Measurements from ENCODE around the gene TNRC6B.
"Not testable (repeated sequence)": the region's sequence is repeated elsewhere in the genome, so short reads cannot be mapped to it uniquely, and the experiment has no call there.

TNRC6B gene

GRCh38 chr22:40177738-40178416 lies at the start of gene TNRC6B:
TSS of gene TNRC6B (plus strand) at chr22:40177925. CDS start at chr22:40178136, 211 bp downstream.
- H3K9me3 Mint-ChIP-seq: no peaks in the 10 kb centered on the region
- peak within 1 kb of the TSS; percentile 90 for H3K4me3 Mint-ChIP-seq
- DNase-seq (peak; percentile 55), ATAC-seq (peak; percentile 83)
- peaks cover 62% of the 10 kb centered on the region for H3K4me1 Mint-ChIP-seq
- no peaks in the 10 kb centered on the region for H3K27me3 Mint-ChIP-seq
- peak within 1 kb of the TSS; percentile 92 for H3K27ac Mint-ChIP-seq
- H3K36me3 Mint-ChIP-seq (ENCODE audit: low read depth): no peaks in the 10 kb centered on the region

- peak; percentile 76 for ATAC-seq
- peaks cover 14% of the 10 kb centered on the region for H3K36me3 Mint-ChIP-seq (ENCODE audit: low read depth)
- H3K27ac Mint-ChIP-seq: peak overlapping the region; percentile 73
- peak overlapping the region; percentile 22 for H3K4me3 Mint-ChIP-seq
- H3K4me1 Mint-ChIP-seq: peaks cover 17% of the 10 kb centered on the region
- H3K27me3 Mint-ChIP-seq: no peaks in the 10 kb centered on the region
- DNase-seq: no peak
- no peaks in the 10 kb centered on the region for H3K9me3 Mint-ChIP-seq
Measured at GRCh38 chr22:40128989-40129388, 48.7 kb upstream of the TNRC6B start.

- ATAC-seq (no peak), DNase-seq (no peak)
- no peak overlapping the region for H3K27ac Mint-ChIP-seq
- no peaks in the 10 kb centered on the region for H3K9me3 Mint-ChIP-seq
- H3K4me1 Mint-ChIP-seq: no peaks in the 10 kb centered on the region
- H3K27me3 Mint-ChIP-seq: no peaks in the 10 kb centered on the region
- H3K36me3 Mint-ChIP-seq (ENCODE audit: low read depth): peaks cover 8% of the 10 kb centered on the region
- no peak overlapping the region for H3K4me3 Mint-ChIP-seq
Measured at GRCh38 chr22:40137132-40137531, 40.6 kb upstream of the TNRC6B start.

GRCh38 chr22:40138866-40139265 lies 38.9 kb upstream of the TNRC6B start:
- ATAC-seq (no peak), DNase-seq (no peak)
- Mint-ChIP-seq H3K4me1 (no peaks in the 10 kb centered on the region), H3K36me3 (ENCODE audit: low read depth) (peaks cover 7% of the 10 kb centered on the region), H3K9me3 (no peaks in the 10 kb centered on the region), H3K27ac (no peak overlapping the region), H3K4me3 (no peak overlapping the region), H3K27me3 (no peaks in the 10 kb centered on the region)

GRCh38 chr22:40147388-40148176 lies 30.1 kb upstream of the TNRC6B start:
- Mint-ChIP-seq H3K27me3 (no peaks in the 10 kb centered on the region), H3K4me3 (no peak overlapping the region), H3K27ac (peak overlapping the region; percentile 61)

GRCh38 chr22:40153192-40153591 lies 24.5 kb upstream of the TNRC6B start:
- Mint-ChIP-seq H3K36me3 (ENCODE audit: low read depth) (peaks cover 4% of the 10 kb centered on the region), H3K27me3 (no peaks in the 10 kb centered on the region), H3K4me3 (no peak overlapping the region), H3K4me1 (peaks cover 11% of the 10 kb centered on the region), H3K27ac (peak overlapping the region; percentile 24), H3K9me3 (no peaks in the 10 kb centered on the region)
- ATAC-seq (no peak), DNase-seq (no peak)

More at GRCh38 chr22:40147388-40148176, 30.1 kb upstream of the TNRC6B start:
- peaks cover 1% of the 10 kb centered on the region for H3K36me3 Mint-ChIP-seq (ENCODE audit: low read depth)
- H3K9me3 Mint-ChIP-seq: no peaks in the 10 kb centered on the region
- ATAC-seq (no peak), DNase-seq (no peak)
- H3K4me1 Mint-ChIP-seq: no peaks in the 10 kb centered on the region

- no peak for ATAC-seq
- H3K27ac Mint-ChIP-seq: peak overlapping the region; percentile 24
- H3K9me3 Mint-ChIP-seq: no peaks in the 10 kb centered on the region
- DNase-seq: no peak
- no peaks in the 10 kb centered on the region for H3K27me3 Mint-ChIP-seq
- no peak overlapping the region for H3K4me3 Mint-ChIP-seq
- peaks cover 4% of the 10 kb centered on the region for H3K36me3 Mint-ChIP-seq (ENCODE audit: low read depth)
- peaks cover 11% of the 10 kb centered on the region for H3K4me1 Mint-ChIP-seq
Measured at GRCh38 chr22:40153705-40154104, 24.0 kb upstream of the TNRC6B start.

GRCh38 chr22:40156001-40156516 lies 21.7 kb upstream of the TNRC6B start:
- DNase-seq (no peak), ATAC-seq (no peak)
- Mint-ChIP-seq H3K36me3 (ENCODE audit: low read depth) (peaks cover 4% of the 10 kb centered on the region), H3K9me3 (no peaks in the 10 kb centered on the region), H3K27me3 (no peaks in the 10 kb centered on the region), H3K27ac (no peak overlapping the region), H3K4me1 (peaks cover 11% of the 10 kb centered on the region), H3K4me3 (no peak overlapping the region)

- H3K9me3 Mint-ChIP-seq; H3K27me3 Mint-ChIP-seq; H3K27ac Mint-ChIP-seq; ATAC-seq; DNase-seq; H3K36me3 Mint-ChIP-seq (ENCODE audit: low read depth); H3K4me3 Mint-ChIP-seq: not testable (repeated sequence)
- H3K4me1 Mint-ChIP-seq: peaks cover 13% of the 10 kb centered on the region
Measured at GRCh38 chr22:40156682-40157081, 21.0 kb upstream of the TNRC6B start.

- no peaks in the 10 kb centered on the region for H3K9me3 Mint-ChIP-seq
- no peaks in the 10 kb centered on the region for H3K27me3 Mint-ChIP-seq
- peaks cover 6% of the 10 kb centered on the region for H3K36me3 Mint-ChIP-seq (ENCODE audit: low read depth)
- H3K4me1 Mint-ChIP-seq: peaks cover 13% of the 10 kb centered on the region
- no peak overlapping the region for H3K27ac Mint-ChIP-seq
- H3K4me3 Mint-ChIP-seq: no peak overlapping the region
- DNase-seq (no peak), ATAC-seq (no peak)
Measured at GRCh38 chr22:40157330-40157945, 20.3 kb upstream of the TNRC6B start.

GRCh38 chr22:40161194-40161593 lies 16.5 kb upstream of the TNRC6B start:
- no peak overlapping the region for H3K4me3 Mint-ChIP-seq

GRCh38 chr22:40165537-40165936 lies 12.2 kb upstream of the TNRC6B start:
- H3K4me3 Mint-ChIP-seq, DNase-seq, H3K9me3 Mint-ChIP-seq, H3K27ac Mint-ChIP-seq, H3K27me3 Mint-ChIP-seq, H3K4me1 Mint-ChIP-seq, ATAC-seq: not testable (repeated sequence)
- peaks cover 21% of the 10 kb centered on the region for H3K36me3 Mint-ChIP-seq (ENCODE audit: low read depth)

More at GRCh38 chr22:40161194-40161593, 16.5 kb upstream of the TNRC6B start:
- ATAC-seq (no peak), DNase-seq (no peak)
- peaks cover 5% of the 10 kb centered on the region for H3K9me3 Mint-ChIP-seq
- no peaks in the 10 kb centered on the region for H3K27me3 Mint-ChIP-seq
- H3K4me1 Mint-ChIP-seq: peaks cover 6% of the 10 kb centered on the region
- no peak overlapping the region for H3K27ac Mint-ChIP-seq
- H3K36me3 Mint-ChIP-seq (ENCODE audit: low read depth): peaks cover 19% of the 10 kb centered on the region

- H3K27ac Mint-ChIP-seq: peak overlapping the region; percentile 92
- H3K27me3 Mint-ChIP-seq: no peaks in the 10 kb centered on the region
- no peak for DNase-seq
- peaks cover 47% of the 10 kb centered on the region for H3K4me1 Mint-ChIP-seq
- no peaks in the 10 kb centered on the region for H3K36me3 Mint-ChIP-seq (ENCODE audit: low read depth)
- no peak overlapping the region for H3K4me3 Mint-ChIP-seq
- H3K9me3 Mint-ChIP-seq: no peaks in the 10 kb centered on the region
- no peak for ATAC-seq
Measured at GRCh38 chr22:40175611-40176244, 2.0 kb upstream of the TNRC6B start.

All from activated naive CD8-positive, alpha-beta T cell treated with anti-CD3 and anti-CD28 coated beads, Interleukin-2, amount 50 U/mL, for 24 hours (primary cell).